ENCODE measurements around the gene INPP4A.

DNA sequence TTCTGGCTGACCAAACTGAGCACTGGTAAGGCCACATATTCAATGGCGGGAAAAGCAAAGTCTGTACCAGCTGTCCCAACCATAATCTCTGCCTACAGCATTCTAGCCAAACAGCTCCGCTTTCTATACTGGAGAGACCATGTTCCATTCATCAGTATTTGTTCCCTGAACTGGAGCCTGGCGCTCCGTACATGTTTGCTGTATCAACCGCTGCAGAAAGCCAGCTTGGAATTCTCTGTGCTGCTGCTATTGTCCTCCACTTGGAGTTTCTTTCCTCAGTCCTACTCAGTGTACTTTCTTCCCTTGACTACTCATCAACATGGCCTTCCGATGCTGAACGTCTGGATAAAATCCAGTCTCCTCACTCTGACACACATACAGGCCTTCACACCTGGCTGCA is 161.8 kb downstream of the INPP4A start:
- TF ChIP-seq EZH2 (IDR thresholded peaks at IDR 0.05), result no peak
- TF ChIP-seq POLR2AphosphoS5 (IDR thresholded peaks at IDR 0.05; ENCODE audit: borderline replicate concordance, low read depth, low read length), result no peak
